NCI-H2029 treated with DMSO at 0.1 percent for 48 hours (cell line): Measurements from ENCODE around the gene KLHL17.

ENCODE experiments used
- DNase-seq: peaks from one replicate; lab custom pipeline; 2025; lab: John Stamatoyannopoulos, UW

The KLHL17 gene

DNA sequence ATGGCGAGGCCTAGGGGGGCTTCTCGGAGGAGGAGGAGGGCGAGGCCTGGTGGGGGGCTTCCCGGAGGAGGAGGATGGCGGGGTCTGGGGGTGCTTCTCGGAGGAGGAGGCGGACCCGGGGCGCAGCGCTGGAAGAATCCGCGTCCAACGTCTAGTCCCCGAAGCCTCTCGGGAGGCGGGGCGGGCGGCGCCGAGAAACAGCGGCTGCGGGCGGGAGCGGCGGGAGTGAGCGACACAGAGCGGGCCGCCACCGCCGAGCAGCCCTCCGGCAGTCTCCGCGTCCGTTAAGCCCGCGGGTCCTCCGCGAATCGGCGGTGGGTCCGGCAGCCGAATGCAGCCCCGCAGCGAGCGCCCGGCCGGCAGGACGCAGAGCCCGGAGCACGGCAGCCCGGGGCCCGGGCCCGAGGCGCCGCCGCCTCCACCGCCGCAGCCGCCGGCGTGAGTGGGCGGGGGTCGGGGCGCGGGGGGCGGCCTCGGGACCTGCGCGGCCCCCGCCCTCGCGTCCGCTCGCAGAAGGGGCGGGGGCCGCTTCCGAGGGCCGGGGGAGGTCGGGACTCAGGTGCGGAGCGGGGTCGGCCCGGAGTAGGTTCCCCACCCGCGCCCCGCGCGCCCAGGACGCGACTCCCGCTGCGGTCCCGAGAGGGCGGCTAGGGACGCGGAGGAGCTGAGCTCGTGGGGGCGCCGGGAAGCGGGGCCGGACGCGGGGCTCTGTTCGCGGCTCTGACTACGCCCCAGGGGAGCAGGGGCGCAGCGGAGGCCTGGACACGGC is at the start of gene KLHL17:
KLHL17 (plus strand) TSS at position 222 of the 769 bp plus-strand sequence; CDS start at position 332, 110 bp downstream.
- no peak for DNase-seq

GRCh38 chr1:910881-911721 is 49.3 kb upstream of the KLHL17 start:
- no peak for DNase-seq

DNA sequence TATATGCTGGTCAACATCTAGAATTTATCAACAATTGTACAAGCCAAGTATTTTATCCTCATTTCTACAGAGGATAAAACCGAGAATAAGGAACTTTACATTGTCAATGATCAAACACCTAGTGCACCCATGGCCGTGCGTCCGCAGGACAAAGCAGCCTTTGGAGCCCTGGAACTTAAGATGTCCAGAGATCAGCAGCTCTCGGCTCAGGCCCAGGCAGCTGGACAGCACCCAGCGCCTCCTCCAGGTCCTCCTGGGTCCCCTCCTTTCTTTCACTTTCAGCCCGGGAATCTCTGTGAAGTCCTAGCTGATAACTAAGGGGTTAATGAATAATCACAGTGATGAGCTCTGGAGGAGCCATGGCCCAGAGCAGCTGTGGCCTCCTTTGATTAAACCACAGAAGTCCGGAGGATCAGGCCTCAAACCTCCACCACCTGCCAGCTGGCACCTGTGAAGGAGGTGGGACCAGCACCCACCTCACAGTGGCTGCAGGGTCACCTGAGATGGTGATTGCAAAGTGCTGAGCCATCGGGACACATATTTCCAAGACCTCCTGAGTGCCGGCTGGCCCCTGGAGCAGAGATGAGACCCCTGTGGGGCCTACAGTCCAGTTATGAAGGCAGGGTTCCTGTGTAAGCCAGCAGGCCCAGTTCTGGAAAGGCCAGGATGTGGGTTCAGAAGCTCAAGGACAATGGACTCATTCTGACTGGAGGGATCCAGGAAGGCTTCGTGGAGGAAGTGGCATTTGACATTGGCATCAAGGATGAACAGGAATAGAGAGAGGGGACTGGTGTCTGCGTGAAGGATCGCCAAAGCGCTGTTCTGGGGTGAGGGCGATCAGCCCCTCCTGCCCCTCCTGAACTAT is 48.3 kb upstream of the KLHL17 start:
- DNase-seq = no peak

DNA sequence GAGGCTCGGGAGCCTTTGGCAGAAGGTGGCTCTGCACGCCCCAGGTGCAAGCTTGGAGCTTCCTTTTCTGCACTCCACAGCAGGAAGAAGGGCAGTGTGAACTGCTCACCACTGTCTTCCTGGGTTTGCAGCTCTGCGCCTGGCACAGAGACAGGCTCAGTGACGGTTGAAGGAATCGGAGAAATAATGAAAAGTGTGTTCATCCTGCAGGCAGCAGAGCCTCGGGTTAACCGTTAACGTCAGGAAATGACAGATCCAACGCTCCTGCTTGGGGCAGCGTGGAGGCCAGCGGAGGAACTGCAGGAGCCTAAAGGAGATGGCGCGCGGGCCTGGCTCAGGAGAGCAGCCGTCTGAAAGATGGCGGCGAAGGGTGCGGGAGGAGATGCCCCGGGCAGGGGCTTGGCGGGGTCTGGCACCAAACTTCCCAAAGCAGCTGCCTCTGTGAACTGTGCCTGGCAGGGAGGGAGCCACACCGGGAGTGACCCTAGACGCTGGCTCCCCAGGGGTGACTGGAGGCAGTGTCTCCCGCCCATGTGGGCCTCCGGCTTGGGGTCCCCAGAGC is 47.6 kb upstream of the KLHL17 start:
- no peak for DNase-seq

GRCh38 chr1:913491-914130 is 46.8 kb upstream of the KLHL17 start:
- no peak for DNase-seq

DNA sequence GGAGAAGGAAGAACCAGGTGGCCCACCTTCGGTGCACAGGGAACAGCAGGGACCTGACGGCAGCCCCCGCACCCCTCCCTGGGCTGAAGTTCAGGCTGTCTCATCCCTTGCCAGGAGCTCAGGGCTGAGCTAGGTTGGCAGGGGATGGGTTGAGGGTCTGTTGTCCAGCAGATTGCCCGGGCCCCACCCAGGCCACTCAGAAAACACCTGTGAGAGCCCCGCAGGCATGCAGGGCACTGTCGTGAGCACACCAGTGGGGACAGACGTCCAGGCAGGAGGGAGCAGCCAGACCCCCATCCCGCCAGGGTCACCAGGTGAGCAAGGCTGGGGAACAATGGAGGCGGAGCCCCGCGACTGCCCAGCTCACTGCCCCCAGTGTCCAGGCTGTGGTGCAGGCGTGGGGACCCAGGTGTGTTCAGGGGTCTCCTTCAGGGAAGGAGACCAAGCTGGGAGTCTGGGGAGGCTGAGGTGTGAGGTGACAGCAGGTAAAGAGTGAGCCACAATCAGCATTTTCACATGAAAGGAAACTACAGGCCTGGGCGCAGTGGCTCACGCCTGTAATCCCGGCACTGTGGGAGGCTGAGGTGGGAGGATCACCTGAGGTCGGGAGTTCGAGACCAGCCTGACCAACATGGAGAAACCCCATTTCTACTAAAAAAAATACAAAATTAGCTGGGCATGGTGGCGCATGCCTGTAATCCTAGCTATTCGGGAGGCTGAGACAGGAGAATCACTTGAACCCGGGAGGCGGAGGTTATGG is 46.1 kb upstream of the KLHL17 start:
- DNase-seq = no peak

- no peak for DNase-seq
These were observed 45.5 kb upstream of the KLHL17 start for GRCh38 chr1:914891-915280.

DNA sequence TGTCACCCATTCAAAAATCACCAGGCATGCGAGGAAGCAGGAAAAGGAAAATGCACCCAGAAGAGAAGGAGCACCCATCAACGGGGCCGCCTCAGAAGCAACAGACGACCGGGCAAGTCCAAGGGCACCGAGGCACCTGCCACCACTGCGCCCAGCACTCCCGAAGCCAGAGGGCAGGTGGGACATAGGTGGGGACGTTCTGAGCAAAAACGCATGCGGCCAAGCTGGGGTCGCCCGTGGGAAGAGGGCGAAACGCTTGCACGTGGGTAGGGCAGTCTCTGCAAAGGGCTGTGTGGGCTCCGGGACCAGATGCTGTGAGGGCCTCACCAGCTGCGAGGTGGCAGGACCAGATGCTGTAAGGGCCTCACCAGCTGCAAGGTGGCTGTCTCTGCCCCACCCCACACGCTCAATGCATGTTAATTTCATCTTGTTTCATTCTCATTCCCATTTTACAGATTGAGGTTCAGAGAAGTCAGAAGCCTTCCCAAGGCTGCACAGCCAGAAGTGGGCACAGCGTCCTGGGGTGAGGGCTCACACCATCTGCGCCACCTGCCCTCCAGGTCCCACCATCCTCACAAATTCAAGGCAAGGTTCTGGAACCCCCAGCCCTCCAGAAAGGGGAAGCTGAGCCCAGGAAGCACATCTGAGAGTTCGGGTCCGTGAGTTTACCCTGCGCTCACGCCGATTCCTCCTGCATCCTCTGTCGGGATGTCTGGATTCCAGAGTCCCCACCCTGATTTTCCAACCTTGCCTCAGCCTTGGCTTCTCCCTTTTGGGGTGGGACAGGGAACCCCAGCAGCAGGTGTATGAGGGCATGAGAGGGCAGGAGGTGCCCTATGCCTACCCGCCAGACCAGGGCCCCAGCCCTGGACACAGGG is 44.9 kb upstream of the KLHL17 start:
- DNase-seq = no peak

DNA sequence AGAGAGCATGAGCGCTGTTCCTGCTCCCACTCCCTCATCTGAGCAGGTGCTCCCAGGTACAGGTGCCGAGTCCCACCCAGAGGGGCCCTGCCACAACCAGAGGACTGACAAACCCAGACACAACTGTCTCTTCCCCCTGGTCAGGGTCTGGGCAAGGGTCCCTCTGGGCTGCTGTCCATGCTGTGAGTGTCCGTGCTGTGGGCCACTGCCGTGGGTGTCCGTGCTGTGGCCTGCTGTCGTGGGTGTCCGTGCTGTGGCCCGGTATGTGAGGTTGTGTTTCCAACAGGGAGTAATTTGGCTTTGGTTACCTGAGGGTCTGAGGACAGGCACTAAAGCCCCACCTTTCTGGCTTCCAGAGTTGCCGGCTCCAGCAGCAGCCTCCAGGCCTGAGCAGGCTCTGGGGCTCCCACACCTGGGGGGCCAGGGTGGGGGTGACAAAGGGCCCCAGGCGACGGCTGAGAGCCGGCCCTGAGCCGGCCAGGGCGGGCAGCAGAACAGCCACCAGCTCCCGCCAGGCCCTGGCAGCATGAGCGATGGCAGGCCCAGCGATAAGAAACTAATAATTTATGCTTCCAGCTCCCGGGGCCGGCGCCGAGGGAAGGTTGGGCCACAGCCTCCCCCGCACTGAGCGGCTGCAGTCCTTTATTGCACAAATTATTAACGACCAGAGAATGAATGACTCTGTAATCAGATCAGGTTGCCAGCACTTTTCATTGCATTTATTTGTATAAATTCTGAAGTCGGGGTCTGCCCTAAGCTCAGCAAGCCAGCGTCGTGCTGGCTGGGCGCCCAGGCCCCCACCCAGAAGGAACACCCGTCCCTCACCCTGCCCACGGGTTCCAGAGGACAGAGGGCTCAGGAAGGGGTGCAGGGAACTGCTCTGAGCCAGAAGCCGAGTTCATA is 44.0 kb upstream of the KLHL17 start:
- no peak for DNase-seq

DNA sequence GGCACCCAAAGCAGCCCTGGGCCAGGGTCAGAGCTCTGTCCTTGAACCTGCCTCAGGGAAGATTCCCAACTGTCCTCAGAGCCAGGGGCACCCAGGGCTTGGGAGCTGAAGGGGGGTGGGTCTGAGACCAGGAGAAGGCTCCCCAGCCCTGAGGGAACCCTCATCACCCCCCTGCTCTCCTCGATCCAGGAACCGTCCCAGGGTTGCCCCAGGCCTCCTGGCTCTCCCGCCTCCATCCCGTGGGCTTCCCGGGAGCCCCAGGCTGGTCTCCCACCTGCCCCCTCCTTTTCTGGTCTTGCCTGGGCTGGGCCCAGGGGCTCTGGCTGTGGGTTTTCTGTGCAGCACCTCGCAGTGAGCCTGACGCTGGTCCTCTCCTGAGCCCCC is 43.3 kb upstream of the KLHL17 start:
- DNase-seq = no peak

DNA sequence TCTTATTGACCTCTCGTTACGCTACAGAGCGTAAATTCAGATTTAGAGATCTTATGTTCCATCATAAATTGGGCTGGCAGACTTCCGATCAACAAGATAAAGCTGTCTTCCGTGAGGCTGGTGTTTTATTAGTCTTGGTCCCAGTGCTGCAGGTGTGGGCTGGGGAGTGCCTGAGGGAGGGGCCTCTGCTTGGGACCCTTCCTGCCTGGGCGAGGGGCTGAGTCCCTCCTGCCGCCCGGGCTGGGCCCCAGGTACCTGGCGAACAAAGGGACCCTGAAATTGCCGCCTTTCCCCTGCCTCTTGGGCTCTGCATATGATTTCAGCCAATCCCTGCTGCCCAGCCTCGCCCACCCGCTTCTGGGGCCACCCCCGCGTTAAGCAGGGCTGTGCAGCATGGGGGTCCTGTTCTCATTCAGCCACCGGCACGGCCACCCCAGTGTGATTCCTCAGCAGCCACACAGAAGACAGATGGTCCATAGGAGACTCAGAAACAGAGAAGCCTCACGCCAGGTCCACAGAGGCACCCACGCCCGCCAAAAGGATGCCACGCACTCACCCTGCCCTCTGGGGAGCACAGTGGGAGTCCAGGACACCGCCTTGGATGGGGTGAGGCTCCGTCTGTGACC is 42.8 kb upstream of the KLHL17 start:
- no peak for DNase-seq

DNA sequence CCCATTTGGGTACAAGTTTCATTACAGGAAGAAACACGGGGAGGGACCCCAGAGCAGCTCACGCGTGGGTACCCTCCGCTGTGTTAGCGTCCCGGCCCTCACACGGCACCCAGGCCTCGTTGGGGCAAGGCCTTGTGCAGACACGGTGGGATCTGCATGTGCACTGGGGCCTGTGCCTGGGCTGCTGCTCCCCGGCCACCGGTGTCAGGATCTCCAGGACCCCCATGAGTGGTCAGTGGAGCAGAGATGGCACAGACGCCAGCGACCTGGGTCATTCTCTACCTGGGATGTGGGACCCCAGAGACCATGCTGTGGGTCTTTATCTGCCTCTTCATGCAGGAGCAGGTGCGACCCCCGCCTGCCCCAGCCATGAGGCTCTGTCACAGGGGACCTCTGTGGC is 42.0 kb upstream of the KLHL17 start:
- no peak for DNase-seq

DNA sequence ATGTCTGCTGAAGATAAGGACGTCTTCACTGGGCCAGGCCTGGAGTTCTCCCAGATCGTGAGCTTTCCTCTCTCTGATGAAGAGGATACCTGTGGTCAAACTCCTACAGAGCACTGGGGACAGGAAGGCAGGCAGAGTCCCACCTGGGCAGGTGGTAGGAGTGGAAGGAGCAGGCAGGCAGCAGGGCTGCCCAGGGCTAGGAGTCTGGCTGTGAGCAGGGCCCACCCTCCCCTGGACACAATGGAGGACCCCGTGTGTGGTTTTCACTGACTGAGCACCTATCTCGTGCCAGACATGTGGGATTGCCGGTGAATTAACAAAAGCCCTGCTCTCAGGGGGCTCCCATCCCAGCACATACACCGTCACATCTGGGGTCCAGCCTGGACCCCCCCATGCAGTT is 41.5 kb upstream of the KLHL17 start:
- DNase-seq = no peak

DNA sequence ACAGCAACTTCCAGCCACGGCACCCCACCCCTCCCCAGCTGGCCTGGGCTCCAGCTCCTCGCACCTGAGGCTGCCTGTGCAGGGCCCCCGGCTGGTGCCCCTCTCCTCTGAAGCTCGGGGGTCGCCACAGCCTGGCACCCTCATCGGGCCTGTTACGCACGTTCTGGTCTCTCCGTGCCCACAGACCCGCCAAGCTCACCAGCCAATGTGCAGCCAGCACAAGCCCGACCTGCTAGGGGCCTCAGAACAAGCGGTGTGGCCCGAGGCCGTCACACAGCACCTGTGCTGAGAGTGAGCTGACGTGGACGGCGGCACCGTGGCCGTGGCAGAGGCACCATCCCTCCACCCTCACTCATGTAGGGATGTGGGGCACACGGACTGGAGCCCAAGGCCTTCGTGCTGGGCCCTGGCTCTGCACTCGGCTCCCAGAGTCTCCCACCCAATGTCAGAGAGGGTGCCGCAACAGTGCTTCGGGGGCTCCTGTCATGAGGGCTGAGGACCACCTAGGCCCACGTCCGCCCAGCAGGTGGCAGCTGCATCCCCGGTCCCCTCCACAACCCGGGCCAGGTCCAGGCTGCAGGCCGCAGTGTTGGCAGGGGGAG is 41.0 kb upstream of the KLHL17 start:
- DNase-seq = no peak

GRCh38 chr1:920010-920409 is 40.4 kb upstream of the KLHL17 start:
- DNase-seq = no peak

DNA sequence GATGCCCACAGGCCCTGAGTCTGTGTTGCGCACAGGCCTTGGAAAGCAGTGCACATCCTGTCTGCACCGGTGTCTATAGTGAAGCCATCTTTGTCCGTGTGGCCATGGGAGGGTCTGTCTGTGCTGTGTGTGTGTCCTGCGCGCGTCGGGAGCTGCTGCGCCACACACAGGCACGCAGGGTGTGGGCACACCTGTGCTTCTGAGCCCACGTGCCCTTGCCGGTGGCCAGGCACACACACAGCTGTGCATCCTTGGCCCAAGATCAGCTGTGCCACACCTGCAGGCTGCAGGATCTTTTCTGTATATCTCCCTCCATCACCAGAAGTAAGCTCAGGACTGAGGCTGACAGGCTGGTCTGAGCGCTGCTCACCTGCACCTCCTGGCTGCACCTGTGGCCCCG is 39.9 kb upstream of the KLHL17 start:
- no peak for DNase-seq

GRCh38 chr1:921011-921837 is 39.2 kb upstream of the KLHL17 start:
- DNase-seq = no peak
